Fibroblast of skin of right biceps (primary cell): ENCODE measurements around the gene PRKAR2A.

Experiments
- DNase-seq: peaks from one replicate; pipeline ENCODE4 v3.0.0-alpha.2; 2013

PRKAR2A gene

GRCh38 chr3:48847504-48848423, at the start of gene PRKAR2A:
TSS of gene PRKAR2A (minus strand) at chr3:48847874. CDS start at chr3:48847596, 278 bp downstream.
- DNase-seq = peak; percentile 89

GRCh38 chr3:48896936-48897335, 49.3 kb upstream of the PRKAR2A start:
- DNase-seq = no peak

GRCh38 chr3:48894516-48894915, 46.8 kb upstream of the PRKAR2A start:
- no peak for DNase-seq

DNA sequence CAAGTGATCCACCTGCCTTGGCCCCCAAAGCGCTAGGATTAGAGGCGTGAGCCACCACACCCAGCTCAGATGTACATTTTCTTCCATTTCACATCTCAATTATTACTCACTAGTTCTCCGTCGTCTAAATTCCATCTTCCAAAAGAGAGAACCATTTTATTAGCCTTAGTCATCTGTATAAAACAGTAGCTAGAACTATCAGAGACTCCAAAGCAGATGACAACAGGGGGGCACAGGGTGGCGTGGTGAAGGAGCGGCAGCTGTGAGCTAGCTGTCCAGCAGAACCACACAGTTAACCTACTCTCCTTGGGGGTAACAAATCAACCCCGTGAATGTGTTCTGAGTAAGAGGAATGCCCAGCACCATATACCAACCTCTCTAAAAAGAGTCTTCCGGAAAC, 43.9 kb upstream of the PRKAR2A start:
- DNase-seq = no peak

GRCh38 chr3:48885753-48886152, 38.1 kb upstream of the PRKAR2A start:
- DNase-seq = no peak

- DNase-seq = no peak
Observed at GRCh38 chr3:48881652-48882114, 34.0 kb upstream of the PRKAR2A start.

GRCh38 chr3:48881006-48881405, 33.3 kb upstream of the PRKAR2A start:
- DNase-seq = no peak

- DNase-seq = no peak
Observed at GRCh38 chr3:48879994-48880377, 32.3 kb upstream of the PRKAR2A start.

DNA sequence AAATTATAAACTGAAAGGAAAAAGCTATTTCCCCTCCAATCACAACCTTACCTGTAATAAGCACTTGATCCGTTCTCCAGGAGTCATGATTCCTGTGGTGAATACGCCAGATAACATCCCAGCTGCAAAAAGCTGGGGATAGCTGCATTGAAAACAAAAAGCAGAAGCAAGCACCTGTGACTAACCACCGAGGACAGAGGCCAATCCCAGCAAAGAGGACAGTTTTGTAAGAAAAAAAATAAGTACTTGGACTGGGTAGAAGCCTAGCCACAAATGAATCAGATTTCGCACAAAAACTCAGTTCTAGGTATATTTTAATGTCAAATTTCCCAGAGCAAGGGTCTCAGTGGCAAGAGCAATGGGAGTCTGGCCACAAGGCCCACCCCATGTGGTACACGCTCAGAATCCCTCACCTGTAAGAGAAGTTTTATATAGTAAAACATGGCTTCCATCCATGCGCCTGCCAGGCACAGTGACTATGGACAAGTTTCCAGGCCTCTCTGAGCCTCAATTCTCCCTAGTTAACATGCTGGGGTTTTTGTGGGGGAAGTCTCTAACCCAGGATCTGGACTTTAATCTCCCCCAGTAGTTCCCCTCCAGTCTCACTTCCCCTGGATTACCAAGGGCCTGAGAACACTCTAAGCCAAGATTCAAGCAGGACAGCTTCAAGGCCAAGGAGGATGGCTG, 31.8 kb upstream of the PRKAR2A start:
- no peak for DNase-seq

GRCh38 chr3:48877671-48878070, 30.0 kb upstream of the PRKAR2A start:
- DNase-seq = peak; percentile 9

DNA sequence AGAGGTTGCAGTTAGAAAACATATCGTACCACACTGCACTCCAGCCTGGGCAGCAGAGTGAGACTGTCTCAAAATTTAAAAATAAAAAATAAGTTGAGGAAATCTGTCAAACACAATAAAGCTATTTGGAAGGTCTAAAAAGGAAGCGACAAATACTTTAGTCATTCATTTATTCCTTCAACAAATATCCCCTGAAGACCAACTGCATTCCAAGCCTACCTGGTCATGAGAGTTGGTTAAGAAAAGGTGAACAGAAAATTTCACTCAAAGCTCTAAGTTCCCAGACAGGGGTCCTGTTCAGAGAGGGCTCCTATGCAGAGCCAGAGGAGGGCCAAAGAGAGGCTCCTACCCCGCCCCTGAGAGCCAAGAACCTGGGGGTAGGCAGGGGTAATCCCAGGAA, 15.4 kb upstream of the PRKAR2A start:
- peak; percentile 16 for DNase-seq

GRCh38 chr3:48859206-48859605, 11.5 kb upstream of the PRKAR2A start:
- DNase-seq = no peak

- no peak for DNase-seq
Observed at GRCh38 chr3:48858709-48859108, 11.0 kb upstream of the PRKAR2A start.

DNA sequence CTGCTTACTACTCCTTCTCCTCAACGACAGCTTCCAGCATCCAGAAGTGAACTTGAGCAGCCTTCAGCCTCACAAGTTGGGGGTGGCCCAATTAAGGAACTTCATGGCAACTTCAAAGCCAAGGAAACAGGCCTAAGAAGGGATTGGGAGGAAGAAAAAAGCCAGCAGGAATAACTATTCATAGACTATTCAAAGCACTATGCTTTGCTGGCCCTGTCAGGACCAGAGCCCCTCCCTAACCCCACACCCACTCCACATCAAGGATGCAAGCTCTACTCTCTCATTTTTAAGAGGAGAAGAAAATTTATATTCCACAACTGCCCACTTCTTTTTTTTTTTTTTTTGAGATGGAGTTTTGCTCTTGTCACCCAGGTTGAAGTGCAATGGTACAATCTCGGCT, 10.0 kb upstream of the PRKAR2A start:
- DNase-seq = no peak

DNA sequence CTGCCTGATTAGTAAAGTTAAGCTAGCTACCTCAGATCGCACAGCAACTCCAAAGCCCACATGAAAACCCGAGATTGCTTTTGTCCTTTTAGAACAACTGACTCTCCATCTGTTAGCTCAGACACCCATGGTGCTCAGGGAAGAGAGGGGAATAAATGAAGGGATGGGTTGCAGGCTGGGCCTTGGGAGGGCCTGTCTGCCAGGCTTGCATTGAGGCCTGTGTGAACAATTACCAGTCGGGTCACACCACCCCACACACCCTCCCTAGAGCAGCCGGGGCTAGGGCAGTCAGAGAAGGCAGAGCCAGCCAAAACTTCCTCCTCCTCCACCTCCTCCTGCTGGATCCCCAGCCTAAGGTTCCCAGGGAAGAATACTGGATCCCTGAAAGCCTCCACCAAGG, 8.8 kb upstream of the PRKAR2A start:
- DNase-seq = no peak

DNA sequence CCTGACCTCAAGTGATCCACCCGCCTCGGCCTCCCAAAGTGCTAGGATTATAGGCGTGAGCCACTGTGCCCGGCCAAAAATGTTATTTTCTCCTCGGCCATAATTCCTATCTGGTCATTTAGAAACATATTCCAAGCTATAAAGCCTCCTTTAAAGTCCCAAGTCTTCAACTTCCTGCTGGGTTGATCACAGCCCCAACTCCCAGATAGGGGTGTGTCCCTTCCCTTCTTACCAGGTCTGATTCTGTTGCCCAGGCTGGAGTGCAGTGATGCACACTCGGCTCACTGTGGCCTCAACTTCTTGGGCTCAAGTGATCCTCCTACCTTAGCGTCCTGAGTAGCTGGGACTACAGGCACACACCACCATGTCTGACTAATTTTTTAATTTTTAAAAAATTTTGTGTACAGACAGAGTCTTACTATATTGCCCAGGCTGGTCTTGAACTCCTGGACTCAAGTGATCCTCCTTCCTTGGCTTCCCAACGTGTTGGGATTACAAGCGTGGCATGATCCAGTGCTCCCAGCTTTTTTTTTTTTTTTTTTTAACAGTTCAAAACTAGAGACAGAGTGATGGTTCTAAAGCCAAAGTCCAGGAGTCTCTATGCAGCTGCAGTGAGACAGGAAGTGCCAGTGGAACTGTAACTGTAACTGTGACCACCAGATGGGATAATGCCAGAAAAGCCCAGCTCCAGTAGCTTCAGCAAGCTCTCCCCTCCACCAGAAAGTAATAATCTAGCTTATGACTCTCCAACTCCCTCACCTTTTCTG, 8.2 kb upstream of the PRKAR2A start:
- peak; percentile 4 for DNase-seq

- DNase-seq = no peak
Observed at GRCh38 chr3:48852151-48852550, 4.5 kb upstream of the PRKAR2A start.

DNA sequence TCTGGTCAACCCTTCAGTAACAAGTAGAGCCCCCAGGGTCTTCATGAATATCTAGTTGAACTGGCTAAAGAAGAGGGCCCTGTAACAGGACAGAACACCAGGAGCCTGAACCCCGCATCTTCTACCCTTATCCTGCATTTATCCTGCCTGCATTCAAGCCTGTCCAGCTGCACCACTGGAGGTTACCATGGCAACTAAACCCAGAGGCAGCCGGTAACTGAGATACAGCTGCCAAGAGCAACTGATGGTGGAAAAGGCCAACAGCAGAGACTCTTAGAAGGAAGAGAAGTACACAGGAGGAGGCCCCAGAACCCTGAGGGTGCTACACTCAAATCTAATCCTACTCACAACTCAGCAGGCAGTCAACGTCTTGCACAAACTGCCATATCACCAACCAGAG, 3.7 kb upstream of the PRKAR2A start:
- no peak for DNase-seq

GRCh38 chr3:48848816-48849515, 1.3 kb upstream of the PRKAR2A start:
- DNase-seq = no peak

- DNase-seq = peak; percentile 78
Observed at GRCh38 chr3:48847053-48847503, 596 bp downstream of the PRKAR2A start.

DNA sequence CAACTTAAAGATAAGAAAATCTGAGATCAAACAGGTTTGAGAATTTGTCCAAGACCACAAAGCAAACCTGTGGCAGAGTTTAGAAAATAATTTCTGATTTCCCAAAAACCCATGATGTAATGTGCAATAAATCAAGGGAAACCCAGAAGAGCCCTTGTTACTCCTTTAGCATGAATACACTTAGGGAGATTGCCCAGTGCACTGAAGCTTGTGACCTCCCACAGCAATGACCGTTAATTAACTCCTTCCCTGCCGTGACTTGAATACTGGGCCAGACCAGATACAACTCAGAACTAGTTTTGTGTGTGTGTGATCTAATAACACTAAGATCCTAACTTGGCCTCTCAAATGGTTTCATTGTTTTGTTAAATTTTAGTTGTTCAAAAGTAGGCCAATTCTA, 2.5 kb downstream of the PRKAR2A start:
- DNase-seq = no peak

DNA sequence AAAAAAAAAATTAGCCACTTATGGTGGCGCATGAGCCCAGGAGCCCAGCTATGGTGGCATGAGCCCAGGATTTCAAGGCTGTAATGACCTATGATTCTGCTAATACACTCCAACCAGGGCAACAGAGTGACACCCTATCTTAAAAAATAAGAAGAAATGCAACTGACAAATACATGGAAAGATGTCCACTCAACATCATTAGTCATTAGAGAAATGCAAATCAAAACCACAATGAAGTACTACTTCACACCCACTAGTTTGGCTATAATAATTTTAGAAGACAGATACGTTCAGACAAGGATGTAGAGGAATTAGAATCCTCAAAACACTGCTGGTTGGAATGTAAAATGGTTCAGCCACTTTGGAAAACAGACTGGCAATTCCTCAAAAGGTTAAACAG, 10.5 kb downstream of the PRKAR2A start:
- DNase-seq = no peak
